ENCODE results near the gene FXYD1.

DNA sequence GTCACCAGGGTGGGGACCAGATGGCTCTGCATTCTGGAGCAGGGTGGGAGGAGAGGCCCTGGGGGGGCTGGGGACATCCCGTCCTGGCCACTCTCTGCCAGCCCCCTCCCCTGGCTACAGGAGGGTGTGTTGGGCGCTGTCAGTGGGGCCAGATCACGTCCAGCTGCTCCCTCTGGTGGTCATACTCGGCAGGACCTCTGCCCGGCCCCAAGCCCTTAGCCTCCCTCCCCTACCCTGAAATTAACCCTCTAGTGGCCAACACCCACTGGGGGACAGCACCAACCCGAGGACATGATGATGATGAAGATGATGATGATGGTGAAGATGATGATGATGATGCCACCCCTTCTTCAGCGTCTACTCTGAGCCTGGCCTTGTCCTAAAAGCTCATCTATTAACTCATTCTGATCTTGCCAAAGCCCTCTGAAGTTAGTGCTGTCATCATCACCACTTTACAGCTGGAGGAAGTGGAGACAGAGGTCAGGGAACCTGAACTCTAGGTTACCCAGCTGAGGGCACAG, 3.2 kb upstream of the FXYD1 start:
- TF ChIP-seq CREM (CRISPR knock-in tag; IDR thresholded peaks at IDR 0.05): no peak
- TF ChIP-seq ZBTB21 (CRISPR knock-in tag; IDR thresholded peaks at IDR 0.05; ENCODE audit: borderline replicate concordance): no peak
- TF ChIP-seq, protein P1, sequence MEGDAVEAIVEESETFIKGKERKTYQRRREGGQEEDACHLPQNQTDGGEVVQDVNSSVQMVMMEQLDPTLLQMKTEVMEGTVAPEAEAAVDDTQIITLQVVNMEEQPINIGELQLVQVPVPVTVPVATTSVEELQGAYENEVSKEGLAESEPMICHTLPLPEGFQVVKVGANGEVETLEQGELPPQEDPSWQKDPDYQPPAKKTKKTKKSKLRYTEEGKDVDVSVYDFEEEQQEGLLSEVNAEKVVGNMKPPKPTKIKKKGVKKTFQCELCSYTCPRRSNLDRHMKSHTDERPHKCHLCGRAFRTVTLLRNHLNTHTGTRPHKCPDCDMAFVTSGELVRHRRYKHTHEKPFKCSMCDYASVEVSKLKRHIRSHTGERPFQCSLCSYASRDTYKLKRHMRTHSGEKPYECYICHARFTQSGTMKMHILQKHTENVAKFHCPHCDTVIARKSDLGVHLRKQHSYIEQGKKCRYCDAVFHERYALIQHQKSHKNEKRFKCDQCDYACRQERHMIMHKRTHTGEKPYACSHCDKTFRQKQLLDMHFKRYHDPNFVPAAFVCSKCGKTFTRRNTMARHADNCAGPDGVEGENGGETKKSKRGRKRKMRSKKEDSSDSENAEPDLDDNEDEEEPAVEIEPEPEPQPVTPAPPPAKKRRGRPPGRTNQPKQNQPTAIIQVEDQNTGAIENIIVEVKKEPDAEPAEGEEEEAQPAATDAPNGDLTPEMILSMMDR (IDR thresholded peaks at IDR 0.05): peak; percentile 93
- TF ChIP-seq SP1 (CRISPR knock-in tag; conservative IDR thresholded peaks at IDR 0.05): no peak
- TF ChIP-seq TEAD4 (CRISPR knock-in tag; IDR thresholded peaks at IDR 0.05): no peak
- no peak for TF ChIP-seq ZNF396 (CRISPR knock-in tag; IDR thresholded peaks at IDR 0.05; ENCODE audit: borderline replicate concordance)
- TF ChIP-seq FOXK1 (CRISPR knock-in tag; IDR thresholded peaks at IDR 0.05): peak; percentile 49; the same call in 1 of the 2 replicates
- TF ChIP-seq, protein P2, sequence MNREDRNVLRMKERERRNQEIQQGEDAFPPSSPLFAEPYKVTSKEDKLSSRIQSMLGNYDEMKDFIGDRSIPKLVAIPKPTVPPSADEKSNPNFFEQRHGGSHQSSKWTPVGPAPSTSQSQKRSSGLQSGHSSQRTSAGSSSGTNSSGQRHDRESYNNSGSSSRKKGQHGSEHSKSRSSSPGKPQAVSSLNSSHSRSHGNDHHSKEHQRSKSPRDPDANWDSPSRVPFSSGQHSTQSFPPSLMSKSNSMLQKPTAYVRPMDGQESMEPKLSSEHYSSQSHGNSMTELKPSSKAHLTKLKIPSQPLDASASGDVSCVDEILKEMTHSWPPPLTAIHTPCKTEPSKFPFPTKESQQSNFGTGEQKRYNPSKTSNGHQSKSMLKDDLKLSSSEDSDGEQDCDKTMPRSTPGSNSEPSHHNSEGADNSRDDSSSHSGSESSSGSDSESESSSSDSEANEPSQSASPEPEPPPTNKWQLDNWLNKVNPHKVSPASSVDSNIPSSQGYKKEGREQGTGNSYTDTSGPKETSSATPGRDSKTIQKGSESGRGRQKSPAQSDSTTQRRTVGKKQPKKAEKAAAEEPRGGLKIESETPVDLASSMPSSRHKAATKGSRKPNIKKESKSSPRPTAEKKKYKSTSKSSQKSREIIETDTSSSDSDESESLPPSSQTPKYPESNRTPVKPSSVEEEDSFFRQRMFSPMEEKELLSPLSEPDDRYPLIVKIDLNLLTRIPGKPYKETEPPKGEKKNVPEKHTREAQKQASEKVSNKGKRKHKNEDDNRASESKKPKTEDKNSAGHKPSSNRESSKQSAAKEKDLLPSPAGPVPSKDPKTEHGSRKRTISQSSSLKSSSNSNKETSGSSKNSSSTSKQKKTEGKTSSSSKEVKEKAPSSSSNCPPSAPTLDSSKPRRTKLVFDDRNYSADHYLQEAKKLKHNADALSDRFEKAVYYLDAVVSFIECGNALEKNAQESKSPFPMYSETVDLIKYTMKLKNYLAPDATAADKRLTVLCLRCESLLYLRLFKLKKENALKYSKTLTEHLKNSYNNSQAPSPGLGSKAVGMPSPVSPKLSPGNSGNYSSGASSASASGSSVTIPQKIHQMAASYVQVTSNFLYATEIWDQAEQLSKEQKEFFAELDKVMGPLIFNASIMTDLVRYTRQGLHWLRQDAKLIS (CRISPR knock-in tag; IDR thresholded peaks at IDR 0.05; ENCODE audit: borderline replicate concordance): no peak
- TF ChIP-seq, protein P3, sequence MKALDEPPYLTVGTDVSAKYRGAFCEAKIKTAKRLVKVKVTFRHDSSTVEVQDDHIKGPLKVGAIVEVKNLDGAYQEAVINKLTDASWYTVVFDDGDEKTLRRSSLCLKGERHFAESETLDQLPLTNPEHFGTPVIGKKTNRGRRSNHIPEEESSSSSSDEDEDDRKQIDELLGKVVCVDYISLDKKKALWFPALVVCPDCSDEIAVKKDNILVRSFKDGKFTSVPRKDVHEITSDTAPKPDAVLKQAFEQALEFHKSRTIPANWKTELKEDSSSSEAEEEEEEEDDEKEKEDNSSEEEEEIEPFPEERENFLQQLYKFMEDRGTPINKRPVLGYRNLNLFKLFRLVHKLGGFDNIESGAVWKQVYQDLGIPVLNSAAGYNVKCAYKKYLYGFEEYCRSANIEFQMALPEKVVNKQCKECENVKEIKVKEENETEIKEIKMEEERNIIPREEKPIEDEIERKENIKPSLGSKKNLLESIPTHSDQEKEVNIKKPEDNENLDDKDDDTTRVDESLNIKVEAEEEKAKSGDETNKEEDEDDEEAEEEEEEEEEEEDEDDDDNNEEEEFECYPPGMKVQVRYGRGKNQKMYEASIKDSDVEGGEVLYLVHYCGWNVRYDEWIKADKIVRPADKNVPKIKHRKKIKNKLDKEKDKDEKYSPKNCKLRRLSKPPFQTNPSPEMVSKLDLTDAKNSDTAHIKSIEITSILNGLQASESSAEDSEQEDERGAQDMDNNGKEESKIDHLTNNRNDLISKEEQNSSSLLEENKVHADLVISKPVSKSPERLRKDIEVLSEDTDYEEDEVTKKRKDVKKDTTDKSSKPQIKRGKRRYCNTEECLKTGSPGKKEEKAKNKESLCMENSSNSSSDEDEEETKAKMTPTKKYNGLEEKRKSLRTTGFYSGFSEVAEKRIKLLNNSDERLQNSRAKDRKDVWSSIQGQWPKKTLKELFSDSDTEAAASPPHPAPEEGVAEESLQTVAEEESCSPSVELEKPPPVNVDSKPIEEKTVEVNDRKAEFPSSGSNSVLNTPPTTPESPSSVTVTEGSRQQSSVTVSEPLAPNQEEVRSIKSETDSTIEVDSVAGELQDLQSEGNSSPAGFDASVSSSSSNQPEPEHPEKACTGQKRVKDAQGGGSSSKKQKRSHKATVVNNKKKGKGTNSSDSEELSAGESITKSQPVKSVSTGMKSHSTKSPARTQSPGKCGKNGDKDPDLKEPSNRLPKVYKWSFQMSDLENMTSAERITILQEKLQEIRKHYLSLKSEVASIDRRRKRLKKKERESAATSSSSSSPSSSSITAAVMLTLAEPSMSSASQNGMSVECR (CRISPR knock-in tag; IDR thresholded peaks at IDR 0.05; ENCODE audit: borderline replicate concordance): no peak

All from WTC11 (cell line).